ENCODE results near the gene SKOR1.

SKOR1 gene

GRCh38 chr15:67820122-67820991 lies 5.0 kb upstream of the SKOR1 start:
- no peak for DNase-seq

DNA sequence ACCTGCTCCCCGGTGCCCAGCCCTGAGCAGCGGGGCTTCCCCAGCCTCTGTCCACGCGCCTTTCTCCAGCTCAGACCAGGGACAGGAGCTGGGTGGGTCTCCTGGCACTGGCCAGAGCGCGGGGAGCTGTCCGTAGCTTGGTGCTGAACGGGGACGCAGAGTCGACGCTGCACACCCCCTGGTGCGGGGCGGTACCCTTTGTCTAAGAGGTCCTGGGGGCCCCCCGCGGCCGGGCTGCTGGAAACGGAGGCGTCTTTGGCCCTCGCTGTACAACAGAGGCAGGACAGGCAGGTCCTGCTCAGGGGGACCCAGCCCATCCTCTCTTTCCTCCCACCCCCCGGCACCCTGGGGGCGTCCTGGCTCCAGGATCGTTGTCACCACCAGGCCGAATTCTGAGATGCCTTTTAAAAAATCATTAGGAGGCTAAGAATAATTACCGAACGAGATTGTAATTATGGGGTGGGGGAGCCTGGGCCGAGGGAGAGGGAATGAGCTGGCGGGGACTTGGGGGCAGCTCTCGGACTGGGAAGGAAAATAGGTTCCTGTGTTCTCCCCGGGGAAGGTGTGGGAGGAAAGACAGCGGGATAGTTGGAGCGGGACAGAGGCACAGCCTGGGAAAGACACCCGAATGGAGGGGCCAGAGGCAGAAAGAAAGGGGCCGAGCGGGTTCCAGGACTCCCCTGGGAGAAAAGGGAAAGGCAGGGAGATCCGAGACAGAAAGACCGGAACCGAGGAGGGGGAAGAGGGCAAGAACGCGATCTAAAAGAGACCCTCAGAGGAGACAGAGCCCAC lies 4.1 kb upstream of the SKOR1 start:
- DNase-seq: no peak

DNA sequence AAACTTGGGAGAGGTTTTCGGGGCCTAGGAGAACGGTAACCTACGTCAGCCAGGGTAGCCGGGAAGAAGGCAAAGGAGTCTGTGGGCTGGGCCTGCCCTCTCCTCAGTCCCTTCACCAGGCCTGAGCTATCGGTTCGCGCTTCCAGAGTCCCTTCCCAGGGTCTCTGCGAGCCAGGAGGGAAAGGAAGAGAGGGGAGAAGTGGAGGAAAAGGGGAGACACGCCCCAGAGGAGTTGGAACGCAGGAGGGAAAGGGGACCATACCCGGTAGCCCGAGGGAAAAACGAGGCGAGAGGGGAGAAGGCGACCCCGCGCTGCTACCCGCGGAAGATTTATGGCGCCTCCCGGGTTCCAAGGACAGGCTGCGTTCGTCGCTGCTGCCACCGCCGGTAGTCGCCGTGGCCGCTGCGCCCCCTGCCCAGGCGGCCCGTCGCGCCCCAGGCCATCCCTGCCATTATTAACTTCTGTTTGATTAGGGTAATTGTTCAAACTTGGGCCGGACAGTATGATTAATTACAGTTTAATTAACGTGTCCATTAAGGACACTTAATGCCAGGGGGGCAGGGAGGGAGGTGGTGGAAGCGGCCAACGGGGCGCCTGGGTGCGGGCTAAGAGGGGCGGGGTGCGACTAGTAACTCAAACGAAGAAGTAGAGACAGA lies 3.4 kb upstream of the SKOR1 start:
- DNase-seq: no peak

DNA sequence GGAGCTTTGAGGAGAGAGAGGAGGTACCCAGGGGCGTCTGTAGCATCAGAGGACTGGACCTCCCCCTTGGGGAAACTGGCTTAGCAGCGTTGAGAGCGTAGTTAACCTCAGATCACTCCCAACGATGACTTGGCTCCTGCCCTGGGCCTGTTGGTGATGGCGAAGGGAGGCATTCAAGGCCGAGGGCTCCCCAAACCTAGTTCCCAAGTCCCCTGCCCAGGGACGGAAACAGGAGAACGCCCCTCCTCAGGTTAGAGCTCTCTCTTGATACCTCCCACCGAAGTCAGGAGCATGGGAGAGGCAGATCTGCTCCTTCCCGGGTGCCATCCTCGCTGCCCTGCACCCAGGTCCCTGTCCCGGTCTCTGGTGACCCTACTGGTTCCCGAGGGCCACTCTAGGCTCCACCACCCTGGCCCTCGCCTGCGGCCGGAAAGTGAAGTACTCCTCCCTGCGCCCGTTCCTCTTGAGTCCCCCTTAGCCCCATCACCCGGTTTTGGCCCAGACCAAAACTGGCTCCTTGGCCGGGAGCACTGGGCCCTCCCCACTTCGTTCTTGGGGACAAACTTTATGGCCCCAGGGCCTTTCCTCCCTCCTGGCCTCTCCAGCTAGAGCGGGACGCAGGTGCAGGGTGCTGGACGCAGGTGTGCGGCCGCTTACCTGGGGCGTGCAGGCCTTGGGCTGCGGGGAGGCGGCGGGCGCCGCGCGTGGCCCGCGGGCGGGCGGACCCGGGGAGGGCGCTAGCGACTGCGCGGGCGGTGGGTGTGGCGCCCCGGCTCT lies 2.6 kb upstream of the SKOR1 start:
- DNase-seq: no peak

DNA sequence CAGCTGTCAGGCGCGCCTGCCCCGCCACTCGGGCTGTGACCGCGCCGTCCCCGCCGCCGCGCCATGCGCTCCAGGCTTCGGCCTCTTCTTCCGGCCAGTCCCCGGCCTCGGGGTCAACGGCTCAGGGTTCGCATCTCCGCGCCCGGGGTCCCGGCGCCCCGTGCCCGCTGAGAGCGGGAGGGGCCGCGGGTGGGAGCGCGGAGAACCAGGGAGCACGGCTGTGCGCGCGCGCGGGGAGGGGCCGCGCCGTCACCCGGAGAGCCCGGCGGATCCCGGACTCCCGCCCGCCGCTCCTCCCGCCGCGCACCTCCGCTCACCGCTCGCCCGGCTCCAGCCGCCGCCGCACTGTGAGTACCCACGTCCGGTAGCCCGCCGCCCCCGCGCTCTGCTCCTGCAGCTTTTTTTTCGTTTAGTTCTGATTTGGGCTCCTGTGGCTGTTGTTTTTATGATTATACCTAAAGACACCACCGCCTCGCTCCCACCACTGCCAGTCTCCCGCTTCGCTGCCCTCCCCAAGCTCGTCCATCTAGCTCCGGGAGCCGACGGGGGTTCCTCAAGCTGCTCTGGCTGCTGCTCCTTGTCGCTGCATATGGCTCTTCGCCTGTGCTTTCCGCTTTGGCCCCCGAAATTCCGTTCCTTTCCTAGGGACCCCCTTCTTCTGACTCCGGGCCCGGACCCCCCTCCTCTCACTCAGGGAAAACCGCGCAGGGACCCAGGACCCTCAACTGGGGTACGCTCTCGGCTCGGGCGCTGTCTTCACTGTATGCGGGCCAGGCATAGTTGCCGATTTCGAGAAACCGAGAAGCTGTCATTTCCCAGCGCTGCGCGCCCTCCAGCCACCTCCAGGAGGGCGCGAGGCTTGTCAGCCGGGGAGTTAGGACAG lies 1.8 kb upstream of the SKOR1 start:
- DNase-seq: no peak

DNA sequence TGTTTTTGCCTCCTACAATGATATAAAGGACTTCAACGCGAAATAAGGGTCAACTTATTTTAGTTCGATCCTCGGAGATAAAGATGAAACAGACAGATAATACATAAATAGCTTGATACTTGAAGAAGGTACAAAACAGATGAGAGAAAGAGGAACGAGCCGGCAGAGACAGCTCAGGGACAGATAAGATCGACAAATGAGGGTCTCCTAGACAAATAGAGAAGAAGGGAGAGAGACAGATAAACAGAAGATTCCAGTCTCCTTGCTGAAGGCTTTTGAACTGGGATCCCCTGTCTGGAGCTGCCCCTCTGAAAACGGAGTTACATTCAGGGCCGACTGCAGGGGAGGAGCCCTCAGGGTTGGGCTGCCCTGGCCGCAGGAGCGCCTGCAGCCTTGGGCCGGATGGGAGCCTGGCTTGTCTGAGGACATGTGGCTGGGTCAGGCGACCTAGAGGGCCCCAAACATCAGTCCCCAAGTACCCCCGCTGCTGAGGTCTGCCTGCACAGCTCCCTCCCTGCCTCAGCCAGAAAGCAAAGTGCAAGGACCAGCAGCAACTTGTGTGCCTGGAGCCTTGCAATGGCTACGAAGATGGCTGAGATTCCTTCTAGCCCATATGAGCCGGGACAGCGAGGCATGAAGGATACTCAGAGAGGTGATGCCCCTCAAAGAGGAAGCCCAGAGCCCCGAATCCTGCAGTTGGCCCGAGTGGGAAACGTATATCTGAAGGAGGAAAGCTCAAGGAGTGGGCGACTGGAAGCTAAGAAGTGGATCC lies 926 bp upstream of the SKOR1 start:
- DNase-seq: no peak

GRCh38 chr15:67825881-67826716 lies 790 bp downstream of the SKOR1 start:
- DNase-seq: no peak

DNA sequence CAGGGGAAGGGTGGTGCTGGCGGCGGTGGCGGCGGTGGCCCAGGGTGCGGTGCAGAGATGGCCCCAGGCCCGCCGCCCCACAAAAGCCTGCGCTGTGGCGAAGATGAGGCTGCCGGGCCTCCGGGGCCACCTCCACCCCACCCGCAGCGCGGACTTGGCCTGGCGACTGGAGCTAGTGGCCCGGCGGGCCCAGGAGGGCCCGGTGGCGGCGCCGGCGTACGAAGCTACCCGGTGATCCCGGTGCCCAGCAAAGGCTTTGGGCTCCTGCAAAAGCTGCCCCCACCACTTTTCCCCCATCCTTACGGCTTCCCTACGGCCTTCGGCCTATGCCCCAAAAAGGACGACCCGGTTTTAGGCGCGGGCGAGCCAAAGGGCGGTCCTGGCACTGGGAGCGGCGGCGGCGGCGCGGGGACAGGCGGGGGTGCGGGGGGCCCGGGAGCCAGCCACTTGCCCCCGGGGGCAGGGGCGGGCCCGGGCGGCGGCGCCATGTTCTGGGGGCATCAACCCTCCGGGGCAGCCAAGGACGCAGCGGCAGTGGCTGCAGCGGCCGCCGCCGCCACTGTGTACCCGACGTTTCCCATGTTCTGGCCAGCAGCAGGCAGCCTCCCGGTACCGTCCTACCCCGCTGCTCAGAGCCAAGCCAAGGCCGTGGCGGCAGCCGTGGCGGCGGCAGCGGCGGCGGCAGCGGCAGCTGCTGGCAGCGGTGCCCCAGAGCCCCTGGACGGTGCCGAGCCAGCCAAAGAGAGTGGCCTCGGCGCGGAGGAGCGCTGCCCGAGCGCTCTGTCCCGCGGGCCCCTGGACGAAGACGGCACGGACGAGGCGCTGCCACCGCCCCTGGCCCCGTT lies 1.6 kb downstream of the SKOR1 start:
- DNase-seq: no peak

- DNase-seq: no peak
Observed at GRCh38 chr15:67827562-67828277, 2.4 kb downstream of the SKOR1 start.

GRCh38 chr15:67828278-67828968 lies 3.1 kb downstream of the SKOR1 start:
- DNase-seq: no peak

GRCh38 chr15:67828969-67829646 lies 3.8 kb downstream of the SKOR1 start:
- DNase-seq: no peak

DNA sequence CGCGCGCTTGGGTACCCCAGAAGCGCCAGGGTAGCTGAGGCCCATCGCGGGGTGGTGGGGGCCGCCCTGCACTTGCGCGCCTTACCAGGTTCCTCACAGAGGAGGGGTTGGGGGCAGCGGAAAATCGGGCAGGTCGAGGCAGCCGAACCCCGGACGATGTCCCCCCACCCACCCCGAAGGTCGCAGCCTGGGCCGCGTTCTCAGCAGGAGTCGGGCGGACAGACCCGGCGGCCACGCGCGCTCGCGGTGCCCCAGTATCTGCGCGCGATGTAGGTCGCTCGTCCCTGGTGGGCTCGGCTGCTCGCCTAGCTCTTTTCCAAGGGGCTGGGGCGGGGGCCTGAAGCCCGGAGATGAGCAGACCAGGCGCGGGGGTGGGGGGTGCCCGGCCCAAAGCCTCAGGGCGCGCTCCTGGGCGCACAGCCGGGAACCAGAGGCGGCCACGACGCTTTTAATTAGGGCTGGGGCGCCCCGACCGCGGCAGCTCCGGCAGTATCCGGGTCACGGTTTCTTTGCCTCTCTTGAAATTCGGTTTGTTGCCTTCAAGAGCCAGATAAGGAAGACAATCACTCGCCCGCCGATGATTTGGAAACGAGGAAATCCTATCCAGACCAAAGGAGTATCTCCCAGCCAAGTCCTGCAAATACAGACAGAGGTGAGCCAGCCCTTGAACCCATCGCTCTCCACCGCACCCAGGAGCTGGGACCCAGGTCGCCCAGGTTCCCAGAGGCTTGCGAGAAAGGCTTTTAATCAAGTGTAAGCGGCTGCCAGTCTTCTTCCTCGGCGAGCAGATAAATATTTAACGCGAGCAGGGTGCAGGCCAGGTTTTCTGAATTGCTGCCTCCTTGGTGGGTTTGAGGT lies 4.6 kb downstream of the SKOR1 start:
- DNase-seq: no peak

DNA sequence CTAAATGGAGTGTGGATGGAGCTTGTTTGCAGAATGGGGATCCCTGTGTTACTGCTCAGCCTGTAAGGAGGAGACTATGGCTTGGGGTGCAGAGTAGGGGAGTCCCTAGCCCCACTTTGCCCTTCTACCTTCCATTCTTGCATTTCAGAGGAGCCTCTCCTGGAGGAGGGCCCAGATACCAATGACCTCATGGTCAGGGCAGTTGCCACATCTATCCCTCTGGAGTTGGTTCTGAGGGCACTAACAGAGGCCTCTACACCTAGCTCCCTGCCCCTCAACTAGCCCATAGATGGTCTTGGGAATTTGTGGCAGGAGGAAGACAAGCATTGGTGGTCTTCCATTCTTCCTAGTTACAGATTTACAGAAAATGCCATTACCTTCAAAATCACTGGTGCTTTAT lies 6.1 kb downstream of the SKOR1 start:
- DNase-seq: no peak

GRCh38 chr15:67832031-67832551 lies 6.8 kb downstream of the SKOR1 start:
- no peak for DNase-seq

GRCh38 chr15:67832897-67833709 lies 7.8 kb downstream of the SKOR1 start:
- no peak for DNase-seq
